Bronchial epithelial cell (primary cell): ENCODE data around the gene MAPKBP1. TPM values are rescaled to one million over a fixed set of nuclear protein-coding genes. Genes with fewer than 3 reads are reported as not detected.
A peak's percentile ranks its signal among the peaks of the same experiment; 100 is the strongest.

ENCODE experiments used
- DNase-seq: peaks from one replicate; pipeline ENCODE4 v3.0.0-alpha.2; 2010; ENCODE audit warnings: low read depth
- FAIRE-seq: peaks from 2 replicates; lab custom pipeline; 2011; peaks lifted over from hg19 to GRCh38; lab: Jason Lieb, UNC
- H3K27me3 ChIP-seq: 2 replicates; pipeline ENCODE4 v1.5.1; 2011; ENCODE audit warnings: low read length; ENCODE audit not compliant: control insufficient read depth, insufficient read depth
- H3K36me3 ChIP-seq: 2 replicates; pipeline ENCODE4 v1.5.1; 2011; ENCODE audit warnings: low read length; ENCODE audit not compliant: control insufficient read depth, insufficient read depth
- H3K4me3 ChIP-seq: 2 replicates; pipeline ENCODE4 v1.5.1; 2011; ENCODE audit warnings: mild to moderate bottlenecking, low read depth, low read length, control low read depth
- CTCF ChIP-seq: IDR thresholded peaks from 2 replicates; pipeline ENCODE4 v1.5.1; 2011; ENCODE audit warnings: mild to moderate bottlenecking, moderate library complexity, low read length, control low read depth, inconsistent platforms; ENCODE audit not compliant: insufficient read depth, severe bottlenecking
- total RNA-seq: library from RNA; depleted of rRNA; stranded (reverse); fragments of >200 nt; gene quantifications from 2 replicates; pipeline ENCODE4 v1.2.1, GENCODE V29; 2014

Gene MAPKBP1
- total RNA-seq, 1 donor from 2014 or later = 12.9 TPM

- no peak for DNase-seq
- no peak for TF ChIP-seq CTCF
- no peak overlapping the region for H3K4me3 ChIP-seq
- peaks cover 1% of the 10 kb centered on the region for H3K36me3 ChIP-seq
- no peaks in the 10 kb centered on the region for H3K27me3 ChIP-seq
- FAIRE-seq = peak; percentile 58
Observed at GRCh38 chr15:41805711-41806110, 31.4 kb downstream of the MAPKBP1 start.

GRCh38 chr15:41806291-41807181, 32.3 kb downstream of the MAPKBP1 start:
- DNase-seq (peak; percentile 93), FAIRE-seq (peak; percentile 90)
- peak; percentile 68 for TF ChIP-seq CTCF
- Histone ChIP-seq H3K4me3 (no peak overlapping the region), H3K36me3 (peaks cover 3% of the 10 kb centered on the region), H3K27me3 (no peaks in the 10 kb centered on the region)

DNA sequence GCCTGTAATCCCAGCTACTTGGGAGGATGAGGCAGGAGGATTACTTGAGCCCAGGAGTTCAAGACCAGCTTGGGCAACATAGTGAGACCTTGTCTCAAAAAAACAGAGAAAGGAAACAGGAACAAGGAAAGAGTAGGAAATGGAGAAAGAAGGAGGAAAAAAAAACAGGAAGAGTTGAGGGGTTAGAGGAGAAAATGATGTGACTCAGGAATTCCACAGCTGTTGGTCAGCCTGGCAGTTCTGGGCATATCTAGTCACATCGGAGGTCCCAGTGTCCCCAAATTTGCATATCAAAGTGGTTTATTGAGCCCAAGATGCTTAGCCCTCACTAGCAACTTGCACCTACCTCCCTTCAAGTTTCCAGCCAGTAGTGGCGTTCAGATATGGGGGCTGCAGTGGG, 34.8 kb downstream of the MAPKBP1 start:
- DNase-seq (no peak), FAIRE-seq (no peak)
- H3K4me3 ChIP-seq = no peak overlapping the region
- peaks cover 23% of the 10 kb centered on the region for H3K36me3 ChIP-seq
- no peak for TF ChIP-seq CTCF
- H3K27me3 ChIP-seq = no peaks in the 10 kb centered on the region

GRCh38 chr15:41809526-41810220, 35.4 kb downstream of the MAPKBP1 start:
- DNase-seq (no peak), FAIRE-seq (no peak)
- no peak overlapping the region for H3K4me3 ChIP-seq
- no peaks in the 10 kb centered on the region for H3K27me3 ChIP-seq
- peaks cover 27% of the 10 kb centered on the region for H3K36me3 ChIP-seq
- TF ChIP-seq CTCF = no peak

DNA sequence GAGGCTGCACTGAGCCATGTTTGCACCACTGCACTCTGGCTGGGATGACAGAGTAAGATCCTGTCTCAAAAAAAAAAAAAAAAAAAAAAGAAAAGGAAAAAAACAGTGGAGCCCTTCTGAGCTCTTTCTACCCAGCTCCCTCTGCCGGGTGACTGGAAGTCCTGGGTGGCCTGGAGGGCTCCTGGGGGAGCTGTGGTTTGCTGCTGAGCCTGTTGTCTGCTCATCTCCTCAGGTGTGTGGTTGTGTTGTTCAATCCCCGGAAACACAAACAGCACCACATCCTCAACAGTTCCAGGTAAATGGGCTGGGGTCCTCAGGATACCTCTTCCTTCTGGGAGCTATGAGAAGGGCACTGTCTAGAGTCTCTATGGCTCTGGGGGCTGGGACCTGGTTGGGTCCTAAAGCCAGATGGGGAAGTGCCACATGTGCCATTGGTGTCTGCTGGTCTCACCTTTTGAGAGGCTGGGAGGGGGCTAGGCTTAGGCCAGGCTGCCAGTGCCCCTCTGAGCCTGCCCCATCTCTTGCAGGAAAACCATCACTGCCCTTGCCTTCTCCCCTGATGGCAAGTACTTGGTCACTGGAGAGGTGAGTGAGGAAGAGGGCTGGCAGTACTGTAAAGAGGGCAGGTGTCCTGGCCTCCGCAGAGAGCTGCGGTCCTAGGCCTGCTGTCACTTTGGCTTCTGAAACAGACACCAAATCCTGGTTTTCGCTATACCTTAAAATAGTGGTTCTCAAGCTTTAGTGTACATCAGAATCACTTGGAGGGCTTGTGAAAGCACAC, 36.6 kb downstream of the MAPKBP1 start:
- no peaks in the 10 kb centered on the region for H3K27me3 ChIP-seq
- FAIRE-seq = no peak
- no peak overlapping the region for H3K4me3 ChIP-seq
- no peak for TF ChIP-seq CTCF
- peaks cover 36% of the 10 kb centered on the region for H3K36me3 ChIP-seq
- no peak for DNase-seq
